GM19395 (cell line): ENCODE data around the gene NRG2.

Source experiments
- ATAC-seq: cut with Tn5 transposase; IDR thresholded peaks from one replicate; pipeline ENCODE4 v1.9.1; 2021; ENCODE audit warnings: mild to moderate bottlenecking, moderate library complexity; ENCODE audit not compliant: unreplicated experiment

NRG2 gene

GRCh38 chr5:139804800-139805397 is 238.2 kb downstream of the NRG2 start:
- ATAC-seq, result no peak

GRCh38 chr5:139803978-139804377 is 239.1 kb downstream of the NRG2 start:
- no peak for ATAC-seq

- ATAC-seq, result no peak
Measured at GRCh38 chr5:139799359-139799758, 243.7 kb downstream of the NRG2 start.

GRCh38 chr5:139798883-139799282 is 244.2 kb downstream of the NRG2 start:
- ATAC-seq, result no peak

GRCh38 chr5:139797856-139798510 is 245.1 kb downstream of the NRG2 start:
- ATAC-seq, result no peak

- no peak for ATAC-seq
Measured at GRCh38 chr5:139797335-139797734, 245.8 kb downstream of the NRG2 start.
